ENCODE data around the gene KDM4B.

- TF ChIP-seq CTCF (IDR thresholded peaks at IDR 0.05) (no peak), POLR2A (IDR thresholded peaks at IDR 0.05) (no peak)
Measured at GRCh38 chr19:5177745-5178450, 209.0 kb downstream of the KDM4B start.
